Measurements from ENCODE around the gene WASF2.
A peak's percentile ranks its signal among the peaks of the same experiment; 100 is the strongest.
"Not testable (repeated sequence)": the region's sequence is repeated elsewhere in the genome, so short reads cannot be mapped to it uniquely, and the experiment has no call there.

WASF2 gene

GRCh38 chr1:27447883-27448282 lies 42.1 kb downstream of the WASF2 start:
- no peak for DNase-seq (ENCODE audit: low spot score)

GRCh38 chr1:27447399-27447798 lies 42.6 kb downstream of the WASF2 start:
- DNase-seq (ENCODE audit: low spot score), result no peak

GRCh38 chr1:27446496-27447020 lies 43.4 kb downstream of the WASF2 start:
- no peak for DNase-seq (ENCODE audit: low spot score)

- DNase-seq (ENCODE audit: low spot score), result no peak
Observed at GRCh38 chr1:27445177-27445936, 44.6 kb downstream of the WASF2 start.

- DNase-seq (ENCODE audit: low spot score), result no peak
Observed at GRCh38 chr1:27444632-27445031, 45.3 kb downstream of the WASF2 start.

GRCh38 chr1:27439150-27439549 lies 50.8 kb downstream of the WASF2 start:
- no peak for DNase-seq (ENCODE audit: low spot score)

- DNase-seq (ENCODE audit: low spot score), result no peak
Observed at GRCh38 chr1:27438621-27439061, 51.3 kb downstream of the WASF2 start.

GRCh38 chr1:27436204-27437159 lies 53.5 kb downstream of the WASF2 start:
- peak; percentile 71 for DNase-seq (ENCODE audit: low spot score)

- DNase-seq (ENCODE audit: low spot score), result no peak
Observed at GRCh38 chr1:27435566-27436203, 54.3 kb downstream of the WASF2 start.

GRCh38 chr1:27433706-27434105 lies 56.3 kb downstream of the WASF2 start:
- DNase-seq (ENCODE audit: low spot score), result no peak

GRCh38 chr1:27432725-27433124 lies 57.2 kb downstream of the WASF2 start:
- DNase-seq (ENCODE audit: low spot score), result not testable (repeated sequence)

GRCh38 chr1:27431601-27431940 lies 58.4 kb downstream of the WASF2 start:
- no peak for DNase-seq (ENCODE audit: low spot score)

- DNase-seq (ENCODE audit: low spot score), result no peak
Observed at GRCh38 chr1:27430903-27431600, 58.9 kb downstream of the WASF2 start.

GRCh38 chr1:27429029-27429425 lies 60.9 kb downstream of the WASF2 start:
- DNase-seq (ENCODE audit: low spot score), result no peak

- DNase-seq (ENCODE audit: low spot score), result no peak
Observed at GRCh38 chr1:27428316-27429028, 61.5 kb downstream of the WASF2 start.

GRCh38 chr1:27427816-27428315 lies 62.1 kb downstream of the WASF2 start:
- DNase-seq (ENCODE audit: low spot score), result no peak

GRCh38 chr1:27427329-27427728 lies 62.6 kb downstream of the WASF2 start:
- DNase-seq (ENCODE audit: low spot score), result no peak

- DNase-seq (ENCODE audit: low spot score), result no peak
Observed at GRCh38 chr1:27423709-27424108, 66.3 kb downstream of the WASF2 start.

GRCh38 chr1:27418326-27419185 lies 71.4 kb downstream of the WASF2 start:
- DNase-seq (ENCODE audit: low spot score), result peak; percentile 92

GRCh38 chr1:27417713-27418112 lies 72.3 kb downstream of the WASF2 start:
- DNase-seq (ENCODE audit: low spot score), result no peak

Measured in GM03348 (cell line).